DOHH2 (cell line): Measurements from ENCODE around the gene PROKR2.

Experiments used
- H3F3A ChIP-seq: fragments of 200-600 bp; sonication (generic), shearing (Covaris generic); 2 replicates; pipeline ENCODE4 v1.6.0; 2016; ENCODE audit warnings: antibody characterized with exemption, mild to moderate bottlenecking; ENCODE audit not compliant: control insufficient read depth, insufficient read depth
- H3K27ac ChIP-seq: fragments of 200-600 bp; sonication (generic); 2 replicates; pipeline ENCODE4 v1.5.1; 2014; ENCODE audit warnings: low read depth, mild to moderate bottlenecking, low read length, moderate library complexity
- H3K27me3 ChIP-seq: fragments of 200-600 bp; sonication (generic); 2 replicates; pipeline ENCODE4 v1.6.1; 2014; ENCODE audit warnings: mild to moderate bottlenecking, low read length, mixed read lengths; ENCODE audit not compliant: control insufficient read depth
- H3K36me3 ChIP-seq: fragments of 200-600 bp; sonication (generic); 2 replicates; pipeline ENCODE4 v1.6.1; 2014; ENCODE audit warnings: mild to moderate bottlenecking, low read length, moderate library complexity, mixed read lengths; ENCODE audit not compliant: control insufficient read depth
- H3K4me1 ChIP-seq: fragments of 200-600 bp; sonication (generic); 2 replicates; pipeline ENCODE4 v1.6.1; 2014; ENCODE audit warnings: mild to moderate bottlenecking, low read length, mixed read lengths; ENCODE audit not compliant: control insufficient read depth
- H3K4me2 ChIP-seq: fragments of 200-600 bp; sonication (generic); 2 replicates; pipeline ENCODE4 v1.6.0; 2014; ENCODE audit warnings: mild to moderate bottlenecking, low read length, moderate library complexity
- H3K4me3 ChIP-seq: fragments of 200-600 bp; sonication (generic); 2 replicates; pipeline ENCODE4 v1.5.1; 2014; ENCODE audit warnings: mild to moderate bottlenecking, low read length, mixed read lengths
- H3K79me2 ChIP-seq: fragments of 200-600 bp; sonication (generic); 2 replicates; pipeline ENCODE4 v1.6.1; 2014; ENCODE audit warnings: mild to moderate bottlenecking, low read length, mixed read lengths; ENCODE audit not compliant: control insufficient read depth
- H3K9me2 ChIP-seq: fragments of 200-600 bp; sonication (generic); replicated peaks from 2 replicates; pipeline ENCODE4 v1.6.1; 2014; ENCODE audit warnings: mild to moderate bottlenecking, low read length, mixed read lengths; ENCODE audit not compliant: control insufficient read depth
- H3K9me3 ChIP-seq: fragments of 200-600 bp; sonication (generic); 2 replicates; pipeline ENCODE4 v1.6.1; 2014; ENCODE audit warnings: antibody characterized with exemption, low read length, mixed read lengths; ENCODE audit not compliant: control insufficient read depth, insufficient read depth
- H4K20me1 ChIP-seq: fragments of 200-600 bp; sonication (generic); 2 replicates; pipeline ENCODE4 v1.6.0; 2014; ENCODE audit warnings: low read depth, mild to moderate bottlenecking, antibody characterized with exemption, low read length, moderate library complexity; ENCODE audit not compliant: control insufficient read depth, insufficient read depth
- EZH2phosphoT487 ChIP-seq: fragments of 200-600 bp; sonication (generic); IDR thresholded peaks from 2 replicates; pipeline ENCODE4 v1.6.1; 2017; ENCODE audit warnings: borderline replicate concordance, mild to moderate bottlenecking, antibody characterized with exemption, low read length, moderate library complexity, mixed read lengths
- TF ChIP-seq, protein P1 (sequence below): fragments of 200-600 bp; sonication (generic); IDR thresholded peaks from one replicate; pipeline ENCODE4 v1.5.1; 2014; ENCODE audit warnings: antibody characterized with exemption, mild to moderate bottlenecking, low read depth, low read length; ENCODE audit not compliant: poor library complexity, severe bottlenecking

The PROKR2 gene

DNA sequence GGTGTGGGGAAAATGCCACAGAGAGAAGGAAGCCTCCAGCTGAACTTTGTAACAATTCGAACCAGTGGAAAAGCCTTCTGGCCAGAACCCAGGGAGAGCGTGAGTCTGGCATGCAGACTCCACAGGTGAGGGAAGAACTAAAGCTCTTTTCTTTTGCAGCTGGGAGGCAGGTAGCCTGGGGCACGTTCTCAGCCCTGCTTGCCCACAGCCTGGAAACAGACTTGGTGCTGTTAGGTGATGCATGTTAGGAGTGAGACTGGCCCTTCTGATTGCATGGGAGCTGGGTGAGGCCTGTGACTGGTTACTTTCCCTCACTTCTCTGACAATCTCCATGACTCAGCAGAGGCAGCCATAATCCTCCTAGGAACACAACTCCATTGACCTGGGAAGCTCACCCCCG, 34.2 kb downstream of the PROKR2 start:
- Histone ChIP-seq H3K4me1 (no peaks in the 10 kb centered on the region), H3K9me3 (no peaks in the 10 kb centered on the region), H3F3A (no peaks in the 10 kb centered on the region), H3K27me3 (no peaks in the 10 kb centered on the region; the same call in 1 of the 2 replicates), H3K27ac (no peak overlapping the region), H3K36me3 (no peaks in the 10 kb centered on the region), H3K4me2 (no peak overlapping the region), H3K9me2 (no peaks in the 10 kb centered on the region), H4K20me1 (no peaks in the 10 kb centered on the region), H3K79me2 (no peaks in the 10 kb centered on the region), H3K4me3 (no peak overlapping the region)
- TF ChIP-seq, protein P1, sequence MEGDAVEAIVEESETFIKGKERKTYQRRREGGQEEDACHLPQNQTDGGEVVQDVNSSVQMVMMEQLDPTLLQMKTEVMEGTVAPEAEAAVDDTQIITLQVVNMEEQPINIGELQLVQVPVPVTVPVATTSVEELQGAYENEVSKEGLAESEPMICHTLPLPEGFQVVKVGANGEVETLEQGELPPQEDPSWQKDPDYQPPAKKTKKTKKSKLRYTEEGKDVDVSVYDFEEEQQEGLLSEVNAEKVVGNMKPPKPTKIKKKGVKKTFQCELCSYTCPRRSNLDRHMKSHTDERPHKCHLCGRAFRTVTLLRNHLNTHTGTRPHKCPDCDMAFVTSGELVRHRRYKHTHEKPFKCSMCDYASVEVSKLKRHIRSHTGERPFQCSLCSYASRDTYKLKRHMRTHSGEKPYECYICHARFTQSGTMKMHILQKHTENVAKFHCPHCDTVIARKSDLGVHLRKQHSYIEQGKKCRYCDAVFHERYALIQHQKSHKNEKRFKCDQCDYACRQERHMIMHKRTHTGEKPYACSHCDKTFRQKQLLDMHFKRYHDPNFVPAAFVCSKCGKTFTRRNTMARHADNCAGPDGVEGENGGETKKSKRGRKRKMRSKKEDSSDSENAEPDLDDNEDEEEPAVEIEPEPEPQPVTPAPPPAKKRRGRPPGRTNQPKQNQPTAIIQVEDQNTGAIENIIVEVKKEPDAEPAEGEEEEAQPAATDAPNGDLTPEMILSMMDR: no peak
- TF ChIP-seq EZH2phosphoT487: no peak

DNA sequence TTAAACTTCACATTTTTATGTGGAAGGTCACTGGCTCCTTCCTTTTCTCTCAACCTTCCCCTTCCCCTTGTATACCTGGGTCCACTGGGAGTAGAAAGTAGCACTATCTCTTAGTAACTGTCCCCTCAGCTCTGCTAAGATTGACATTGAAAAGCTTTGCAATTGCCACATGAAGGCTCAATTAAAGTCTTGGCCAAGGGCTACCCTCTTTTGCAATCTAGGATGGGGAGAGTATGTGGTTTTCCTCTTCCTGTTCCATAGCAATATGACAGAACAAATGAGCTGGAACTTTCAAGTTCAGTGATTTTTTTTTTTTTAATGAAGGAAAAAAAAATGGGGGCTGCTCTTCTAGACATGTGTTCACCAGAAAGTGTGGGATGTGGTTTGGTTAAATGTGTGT, 37.1 kb downstream of the PROKR2 start:
- no peaks in the 10 kb centered on the region for H3K9me2 ChIP-seq
- H3K27me3 ChIP-seq: no peaks in the 10 kb centered on the region; the same call in 1 of the 2 replicates
- H3K27ac ChIP-seq: no peak overlapping the region
- H3K79me2 ChIP-seq: no peaks in the 10 kb centered on the region
- no peak overlapping the region for H3K4me3 ChIP-seq
- TF ChIP-seq, protein P1: no peak
- TF ChIP-seq EZH2phosphoT487: no peak
- H4K20me1 ChIP-seq: no peaks in the 10 kb centered on the region
- H3K4me2 ChIP-seq: no peak overlapping the region
- no peaks in the 10 kb centered on the region for H3K36me3 ChIP-seq
- H3K9me3 ChIP-seq: no peaks in the 10 kb centered on the region
- H3K4me1 ChIP-seq: no peaks in the 10 kb centered on the region
- no peaks in the 10 kb centered on the region for H3F3A ChIP-seq

DNA sequence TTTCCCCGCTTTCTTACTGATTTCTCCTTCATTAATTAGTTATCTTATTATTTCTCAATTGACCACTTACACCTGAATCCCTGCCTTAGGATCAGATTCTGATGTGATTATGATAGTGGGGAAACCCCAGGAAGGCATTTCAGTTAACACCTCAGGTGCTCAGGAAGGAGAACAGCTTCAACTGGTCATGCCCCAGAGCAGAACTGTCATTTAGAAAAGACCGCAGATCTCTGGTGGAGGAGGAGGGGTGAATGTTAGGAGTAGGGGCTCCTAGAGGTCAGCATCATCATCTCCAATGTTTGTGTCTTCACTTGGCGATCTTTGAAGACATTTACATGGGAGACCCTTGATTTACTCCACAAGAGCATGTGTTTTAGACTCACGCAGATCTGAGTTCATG, 44.5 kb downstream of the PROKR2 start:
- H3K4me2 ChIP-seq: no peak overlapping the region
- no peaks in the 10 kb centered on the region for H3K4me1 ChIP-seq
- H3K79me2 ChIP-seq: no peaks in the 10 kb centered on the region
- H3K4me3 ChIP-seq: no peak overlapping the region
- no peak overlapping the region for H3K27ac ChIP-seq
- no peaks in the 10 kb centered on the region for H3K9me2 ChIP-seq
- H4K20me1 ChIP-seq: no peaks in the 10 kb centered on the region
- peaks cover 7% of the 10 kb centered on the region; the same call in 1 of the 2 replicates for H3K27me3 ChIP-seq
- H3K9me3 ChIP-seq: no peaks in the 10 kb centered on the region
- no peaks in the 10 kb centered on the region for H3K36me3 ChIP-seq
- no peaks in the 10 kb centered on the region for H3F3A ChIP-seq
- TF ChIP-seq EZH2phosphoT487: no peak
- TF ChIP-seq, protein P1: no peak

DNA sequence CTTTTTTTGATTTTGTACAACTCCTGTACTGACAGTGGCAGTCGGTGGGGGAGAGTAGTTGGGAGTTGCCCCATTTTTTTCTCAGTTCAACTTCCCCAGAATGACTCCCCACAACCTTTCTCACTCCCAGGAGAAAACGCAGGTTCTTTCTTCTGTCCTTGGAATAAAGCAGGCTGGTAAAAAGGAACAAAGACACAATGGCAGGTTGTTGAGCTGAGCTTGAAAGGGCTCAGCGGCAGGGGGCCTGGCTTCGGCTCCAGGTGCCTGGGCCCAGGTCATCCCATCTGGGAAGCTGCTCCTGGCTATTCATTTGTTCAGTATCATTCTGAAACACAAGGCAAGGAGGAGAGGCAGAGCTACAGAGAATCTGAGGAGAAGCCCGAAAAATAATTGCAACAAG, 46.2 kb downstream of the PROKR2 start:
- no peak for TF ChIP-seq EZH2phosphoT487
- TF ChIP-seq, protein P1: no peak
- Histone ChIP-seq H3K4me1 (no peaks in the 10 kb centered on the region), H3K27ac (no peak overlapping the region), H3K27me3 (peaks cover 10% of the 10 kb centered on the region; the same call in 1 of the 2 replicates), H3F3A (no peaks in the 10 kb centered on the region), H3K36me3 (no peaks in the 10 kb centered on the region), H3K9me2 (no peaks in the 10 kb centered on the region), H3K9me3 (no peaks in the 10 kb centered on the region), H3K79me2 (no peaks in the 10 kb centered on the region), H3K4me3 (no peak overlapping the region), H4K20me1 (no peaks in the 10 kb centered on the region), H3K4me2 (no peak overlapping the region)
